ENCODE data around the gene NCAM1. TPM values are rescaled to one million over a fixed set of nuclear protein-coding genes. Genes with fewer than 3 reads are reported as not detected.

The NCAM1 gene
- total RNA-seq, 1 experiment from 2014 or later = not detected

DNA sequence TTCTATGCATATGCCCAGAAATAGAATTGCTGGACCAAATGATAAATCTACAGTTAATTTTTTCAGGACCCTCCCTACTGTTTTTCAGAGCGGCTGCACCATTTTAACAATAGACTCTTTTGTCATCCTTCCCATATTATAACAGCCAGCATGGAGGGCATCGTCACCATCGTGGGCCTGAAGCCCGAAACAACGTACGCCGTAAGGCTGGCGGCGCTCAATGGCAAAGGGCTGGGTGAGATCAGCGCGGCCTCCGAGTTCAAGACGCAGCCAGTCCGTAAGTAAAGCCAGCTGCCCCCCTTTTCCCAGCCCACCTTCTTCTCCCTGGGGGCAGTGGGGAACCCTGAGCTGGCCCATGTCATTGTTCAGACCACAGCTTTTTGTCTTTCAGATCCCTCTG, 273.7 kb downstream of the NCAM1 start:
- Histone ChIP-seq H3K4me3 (ENCODE audit: low read length) (no peak overlapping the region), H3K4me2 (ENCODE audit: low read length) (no peak overlapping the region), H3F3A (ENCODE audit: low read length, unreplicated experiment) (no peaks in the 10 kb centered on the region), H3K9me2 (replicated peaks; ENCODE audit: low read length) (no peaks in the 10 kb centered on the region), H4K20me1 (ENCODE audit: low read length) (no peaks in the 10 kb centered on the region), H3K79me2 (ENCODE audit: low read length) (no peaks in the 10 kb centered on the region), H3K9ac (ENCODE audit: low read length) (no peak overlapping the region), H3K4me1 (ENCODE audit: insufficient read depth, low read length) (no peaks in the 10 kb centered on the region), H3K27ac (ENCODE audit: low read length) (no peak overlapping the region), H2AFZ (ENCODE audit: low read length) (no peak overlapping the region), H3K36me3 (ENCODE audit: low read depth, low read length) (no peaks in the 10 kb centered on the region), H3K9me3 (ENCODE audit: low read length) (no peaks in the 10 kb centered on the region), H3K27me3 (ENCODE audit: low read length) (peaks cover 70% of the 10 kb centered on the region)
- TF ChIP-seq, protein P1, sequence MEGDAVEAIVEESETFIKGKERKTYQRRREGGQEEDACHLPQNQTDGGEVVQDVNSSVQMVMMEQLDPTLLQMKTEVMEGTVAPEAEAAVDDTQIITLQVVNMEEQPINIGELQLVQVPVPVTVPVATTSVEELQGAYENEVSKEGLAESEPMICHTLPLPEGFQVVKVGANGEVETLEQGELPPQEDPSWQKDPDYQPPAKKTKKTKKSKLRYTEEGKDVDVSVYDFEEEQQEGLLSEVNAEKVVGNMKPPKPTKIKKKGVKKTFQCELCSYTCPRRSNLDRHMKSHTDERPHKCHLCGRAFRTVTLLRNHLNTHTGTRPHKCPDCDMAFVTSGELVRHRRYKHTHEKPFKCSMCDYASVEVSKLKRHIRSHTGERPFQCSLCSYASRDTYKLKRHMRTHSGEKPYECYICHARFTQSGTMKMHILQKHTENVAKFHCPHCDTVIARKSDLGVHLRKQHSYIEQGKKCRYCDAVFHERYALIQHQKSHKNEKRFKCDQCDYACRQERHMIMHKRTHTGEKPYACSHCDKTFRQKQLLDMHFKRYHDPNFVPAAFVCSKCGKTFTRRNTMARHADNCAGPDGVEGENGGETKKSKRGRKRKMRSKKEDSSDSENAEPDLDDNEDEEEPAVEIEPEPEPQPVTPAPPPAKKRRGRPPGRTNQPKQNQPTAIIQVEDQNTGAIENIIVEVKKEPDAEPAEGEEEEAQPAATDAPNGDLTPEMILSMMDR (conservative IDR thresholded peaks at IDR 0.05; ENCODE audit: low read depth, low read length) = no peak
- no peak for TF ChIP-seq EZH2 (IDR thresholded peaks at IDR 0.05; ENCODE audit: low read length, unreplicated experiment)
- TF ChIP-seq EZH2phosphoT487 (IDR thresholded peaks at IDR 0.05; ENCODE audit: borderline replicate concordance, low read length) = no peak
- ATAC-seq = no peak
- intact Hi-C loops (cut with micrococcal nuclease) = no loop called here
- BruUV-seq (replicated peaks) = no TSS peak
- ChIA-PET POLR2A (ENCODE audit: unreplicated experiment) (no interaction called here), CTCF (no interaction called here)
- no peak for DNase-seq

DNA sequence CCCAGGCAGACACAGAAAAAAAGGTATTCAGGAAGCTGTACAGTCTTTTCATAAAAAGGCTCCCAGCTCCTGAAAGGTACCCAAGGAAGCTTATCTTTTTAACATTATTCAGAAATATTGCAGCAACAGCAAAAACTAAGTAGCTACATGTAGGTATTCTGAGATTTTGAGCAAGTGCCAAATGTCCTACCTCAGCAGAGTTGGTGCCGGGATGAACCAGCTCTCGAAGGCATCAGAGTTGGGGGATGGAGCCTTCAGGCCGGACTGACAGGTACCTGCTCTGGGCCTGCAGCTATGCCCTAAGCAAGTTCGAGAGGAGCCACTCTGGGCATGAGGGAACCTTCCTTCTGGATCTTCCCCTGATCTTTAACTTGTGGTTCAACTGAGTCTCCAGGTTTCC, 276.0 kb downstream of the NCAM1 start:
- no peaks in the 10 kb centered on the region for H3K36me3 ChIP-seq (ENCODE audit: low read depth, low read length)
- no peaks in the 10 kb centered on the region for H3F3A ChIP-seq (ENCODE audit: low read length, unreplicated experiment)
- DNase-seq (no peak), ATAC-seq (no peak)
- H3K27ac ChIP-seq (ENCODE audit: low read length) = no peak overlapping the region
- H3K9me2 ChIP-seq (replicated peaks; ENCODE audit: low read length) = no peaks in the 10 kb centered on the region
- TF ChIP-seq EZH2 (IDR thresholded peaks at IDR 0.05; ENCODE audit: low read length, unreplicated experiment) = no peak
- TF ChIP-seq, protein P1 (conservative IDR thresholded peaks at IDR 0.05; ENCODE audit: low read depth, low read length) = no peak
- no peak for TF ChIP-seq EZH2phosphoT487 (IDR thresholded peaks at IDR 0.05; ENCODE audit: borderline replicate concordance, low read length)
- H3K27me3 ChIP-seq (ENCODE audit: low read length) = peaks cover 92% of the 10 kb centered on the region
- H2AFZ ChIP-seq (ENCODE audit: low read length) = no peak overlapping the region
- POLR2A ChIA-PET (ENCODE audit: unreplicated experiment) = no interaction called here
- intact Hi-C loops (cut with micrococcal nuclease) = no loop called here
- no peaks in the 10 kb centered on the region for H3K4me1 ChIP-seq (ENCODE audit: insufficient read depth, low read length)
- no peak overlapping the region for H3K4me3 ChIP-seq (ENCODE audit: low read length)
- H3K9ac ChIP-seq (ENCODE audit: low read length) = no peak overlapping the region
- CTCF ChIA-PET = no interaction called here
- no peaks in the 10 kb centered on the region for H4K20me1 ChIP-seq (ENCODE audit: low read length)
- H3K79me2 ChIP-seq (ENCODE audit: low read length) = no peaks in the 10 kb centered on the region
- no peak overlapping the region for H3K4me2 ChIP-seq (ENCODE audit: low read length)
- BruUV-seq (replicated peaks) = no TSS peak
- H3K9me3 ChIP-seq (ENCODE audit: low read length) = no peaks in the 10 kb centered on the region

DNA sequence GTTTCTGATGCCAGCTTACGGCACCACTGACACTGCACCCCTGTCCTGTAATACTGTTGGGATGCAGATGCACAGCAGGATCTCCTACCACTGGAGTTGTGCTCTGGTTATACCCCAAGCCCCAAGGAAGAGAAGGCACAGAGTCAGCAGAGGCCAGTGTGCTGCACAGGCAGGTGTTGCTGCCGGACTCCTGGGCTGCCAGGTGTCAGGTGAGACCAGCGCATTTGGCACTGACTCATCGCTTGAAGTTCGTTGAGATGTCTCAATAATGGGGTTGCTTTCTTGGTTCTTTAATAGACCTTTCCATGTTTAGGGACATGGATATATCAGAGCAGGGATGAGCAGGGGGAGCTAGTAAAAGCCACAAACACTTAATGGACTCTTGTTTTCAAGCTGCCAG, 277.5 kb downstream of the NCAM1 start:
- no peaks in the 10 kb centered on the region for H3K4me1 ChIP-seq (ENCODE audit: insufficient read depth, low read length)
- DNase-seq = no peak
- BruUV-seq (replicated peaks) = no TSS peak
- no peak for ATAC-seq
- no peak overlapping the region for H3K4me2 ChIP-seq (ENCODE audit: low read length)
- ChIA-PET CTCF (interaction anchor here (0.7 kb wide), 1 partner anchor 785 kb away, joined by 5 read pairs; no protein-coding TSS in a partner anchor), POLR2A (ENCODE audit: unreplicated experiment) (no interaction called here)
- H4K20me1 ChIP-seq (ENCODE audit: low read length) = no peaks in the 10 kb centered on the region
- H3K27me3 ChIP-seq (ENCODE audit: low read length) = peaks cover 88% of the 10 kb centered on the region
- no peak overlapping the region for H3K9ac ChIP-seq (ENCODE audit: low read length)
- H3K36me3 ChIP-seq (ENCODE audit: low read depth, low read length) = no peaks in the 10 kb centered on the region
- H3K79me2 ChIP-seq (ENCODE audit: low read length) = no peaks in the 10 kb centered on the region
- H3K9me2 ChIP-seq (replicated peaks; ENCODE audit: low read length) = no peaks in the 10 kb centered on the region
- no peak overlapping the region for H2AFZ ChIP-seq (ENCODE audit: low read length)
- TF ChIP-seq, protein P1 (conservative IDR thresholded peaks at IDR 0.05; ENCODE audit: low read depth, low read length) = no peak
- intact Hi-C loops (cut with micrococcal nuclease) = no loop called here
- no peak overlapping the region for H3K27ac ChIP-seq (ENCODE audit: low read length)
- H3K9me3 ChIP-seq (ENCODE audit: low read length) = no peaks in the 10 kb centered on the region
- H3F3A ChIP-seq (ENCODE audit: low read length, unreplicated experiment) = no peaks in the 10 kb centered on the region
- no peak overlapping the region for H3K4me3 ChIP-seq (ENCODE audit: low read length)

All from PC-3 (cell line).